SU-DHL-6 (cell line): Measurements from ENCODE around the gene LAMTOR4.

Experiments used
- H2AFZ ChIP-seq: fragments of 200-600 bp; sonication (generic); 2 replicates; pipeline ENCODE4 v1.6.1; 2014; ENCODE audit warnings: low read depth, mild to moderate bottlenecking, moderate library complexity, mixed read lengths, antibody characterized with exemption, low read length; ENCODE audit not compliant: severe bottlenecking
- H3F3A ChIP-seq: fragments of 200-600 bp; shearing (Covaris generic); 2 replicates; pipeline ENCODE4 v1.6.0; 2016; ENCODE audit warnings: antibody characterized with exemption, mild to moderate bottlenecking; ENCODE audit not compliant: insufficient read depth
- H3K27ac ChIP-seq: fragments of 200-600 bp; sonication (generic); 2 replicates; pipeline ENCODE4 v1.5.1; 2016; ENCODE audit warnings: low read depth, mild to moderate bottlenecking, low read length, moderate library complexity, mixed read lengths
- H3K27me3 ChIP-seq: fragments of 200-600 bp; sonication (generic), shearing (Covaris generic); 2 replicates; pipeline ENCODE4 v1.6.0; 2014; ENCODE audit warnings: mild to moderate bottlenecking, low read length
- H3K36me3 ChIP-seq: fragments of 200-600 bp; sonication (generic); 2 replicates; pipeline ENCODE4 v1.6.1; 2014; ENCODE audit warnings: mild to moderate bottlenecking, low read length, mixed read lengths
- H3K4me2 ChIP-seq: fragments of 300-600, 200-600 bp; shearing (Covaris generic), sonication (generic); 2 replicates; pipeline ENCODE4 v1.6.0; 2014; ENCODE audit warnings: low read length, low read depth, mild to moderate bottlenecking; ENCODE audit not compliant: poor library complexity, severe bottlenecking
- H3K4me3 ChIP-seq: fragments of 200-600 bp; sonication (generic); 2 replicates; pipeline ENCODE4 v1.5.1; 2014; ENCODE audit warnings: antibody characterized with exemption, low read length, mild to moderate bottlenecking, mixed read lengths; ENCODE audit not compliant: insufficient read depth, poor library complexity, severe bottlenecking
- H3K79me2 ChIP-seq: fragments of 200-600 bp; sonication (generic); 2 replicates; pipeline ENCODE4 v1.6.1; 2014; ENCODE audit warnings: mild to moderate bottlenecking, low read length, moderate library complexity; ENCODE audit not compliant: insufficient read depth
- H3K9ac ChIP-seq: fragments of 200-600 bp; sonication (generic); 2 replicates; pipeline ENCODE4 v1.7.0; 2014; ENCODE audit warnings: mild to moderate bottlenecking, low read length
- H3K9me2 ChIP-seq: fragments of 200-600 bp; sonication (generic); replicated peaks from 2 replicates; pipeline ENCODE4 v1.6.1; 2014; ENCODE audit warnings: low read length; ENCODE audit not compliant: insufficient read depth
- H3K9me3 ChIP-seq: fragments of 200-600 bp; sonication (generic); 2 replicates; pipeline ENCODE4 v1.6.1; 2014; ENCODE audit warnings: low read length, mixed read lengths; ENCODE audit not compliant: insufficient read depth
- H4K20me1 ChIP-seq: fragments of 200-600 bp; sonication (generic); 2 replicates; pipeline ENCODE4 v1.6.1; 2014; ENCODE audit warnings: low read depth, mild to moderate bottlenecking, antibody characterized with exemption, low read length, moderate library complexity, mixed read lengths
- EZH2phosphoT487 ChIP-seq: fragments of 200-600 bp; sonication (generic), shearing (Covaris generic); conservative IDR thresholded peaks from 2 replicates; pipeline ENCODE4 v1.6.1; 2018; ENCODE audit warnings: mild to moderate bottlenecking, antibody characterized with exemption, low read length, moderate library complexity, mixed read lengths
- TF ChIP-seq, protein P1 (sequence below): fragments of 200-600 bp; sonication (generic); IDR thresholded peaks from one replicate; pipeline ENCODE4 v1.5.1; 2017; ENCODE audit warnings: antibody characterized with exemption, mild to moderate bottlenecking, low read length, moderate library complexity; ENCODE audit not compliant: insufficient read depth, poor library complexity, severe bottlenecking

Gene LAMTOR4

DNA sequence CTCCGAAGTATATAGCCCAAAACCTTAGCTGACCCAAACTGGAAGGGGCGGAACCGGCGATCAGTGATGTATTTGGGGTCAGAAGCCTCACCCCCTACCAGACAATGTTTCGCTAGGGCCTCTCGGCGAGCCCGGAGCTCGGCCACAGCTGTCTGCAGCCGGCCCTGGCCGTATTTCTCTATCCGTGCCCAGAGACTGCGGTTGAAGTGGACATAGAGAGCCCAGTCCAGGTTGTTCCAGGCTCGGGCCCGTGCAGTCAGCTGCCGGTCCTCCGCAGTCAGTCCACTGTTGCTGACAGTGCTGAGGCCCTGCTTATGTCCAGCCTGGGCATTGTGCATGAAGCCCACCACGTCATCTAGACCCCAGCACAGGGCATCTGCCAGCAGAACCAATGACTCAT, 11.3 kb downstream of the LAMTOR4 start:
- Histone ChIP-seq H3K27me3 (no peaks in the 10 kb centered on the region), H3K9me2 (no peaks in the 10 kb centered on the region), H3K9ac (no peak overlapping the region), H3K9me3 (no peaks in the 10 kb centered on the region), H2AFZ (no peak overlapping the region), H3K79me2 (peaks cover 13% of the 10 kb centered on the region), H4K20me1 (no peaks in the 10 kb centered on the region), H3K27ac (no peak overlapping the region), H3K4me2 (no peak overlapping the region), H3K36me3 (no peaks in the 10 kb centered on the region), H3K4me3 (no peak overlapping the region), H3F3A (peaks cover 20% of the 10 kb centered on the region)
- TF ChIP-seq EZH2phosphoT487, result no peak
- TF ChIP-seq, protein P1, sequence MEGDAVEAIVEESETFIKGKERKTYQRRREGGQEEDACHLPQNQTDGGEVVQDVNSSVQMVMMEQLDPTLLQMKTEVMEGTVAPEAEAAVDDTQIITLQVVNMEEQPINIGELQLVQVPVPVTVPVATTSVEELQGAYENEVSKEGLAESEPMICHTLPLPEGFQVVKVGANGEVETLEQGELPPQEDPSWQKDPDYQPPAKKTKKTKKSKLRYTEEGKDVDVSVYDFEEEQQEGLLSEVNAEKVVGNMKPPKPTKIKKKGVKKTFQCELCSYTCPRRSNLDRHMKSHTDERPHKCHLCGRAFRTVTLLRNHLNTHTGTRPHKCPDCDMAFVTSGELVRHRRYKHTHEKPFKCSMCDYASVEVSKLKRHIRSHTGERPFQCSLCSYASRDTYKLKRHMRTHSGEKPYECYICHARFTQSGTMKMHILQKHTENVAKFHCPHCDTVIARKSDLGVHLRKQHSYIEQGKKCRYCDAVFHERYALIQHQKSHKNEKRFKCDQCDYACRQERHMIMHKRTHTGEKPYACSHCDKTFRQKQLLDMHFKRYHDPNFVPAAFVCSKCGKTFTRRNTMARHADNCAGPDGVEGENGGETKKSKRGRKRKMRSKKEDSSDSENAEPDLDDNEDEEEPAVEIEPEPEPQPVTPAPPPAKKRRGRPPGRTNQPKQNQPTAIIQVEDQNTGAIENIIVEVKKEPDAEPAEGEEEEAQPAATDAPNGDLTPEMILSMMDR, result no peak

DNA sequence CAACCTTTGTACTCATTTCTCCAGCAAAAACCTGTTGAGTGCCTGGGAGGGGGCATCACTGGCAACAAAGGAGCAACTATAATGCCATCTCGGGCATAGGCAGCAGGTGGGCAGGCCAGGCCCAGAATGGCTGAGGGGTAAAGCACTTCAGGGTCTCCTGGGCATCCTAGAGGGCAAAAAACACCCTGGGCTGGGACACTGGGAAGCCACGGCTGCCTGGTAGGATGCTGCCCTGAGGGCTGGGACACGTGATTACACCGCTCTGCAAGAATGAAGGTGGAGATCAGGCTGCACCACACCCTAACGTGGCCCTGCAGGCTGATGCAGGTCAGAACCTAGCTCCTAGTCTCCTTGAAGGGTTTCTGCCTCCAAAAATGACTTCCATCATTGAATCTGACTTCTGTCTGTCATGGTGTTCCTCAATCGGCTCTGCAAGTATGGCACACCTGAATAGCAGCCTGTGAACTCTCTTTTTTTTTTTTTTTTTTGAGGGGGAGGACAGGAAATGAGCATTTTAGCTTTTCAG, 14.4 kb downstream of the LAMTOR4 start:
- no peak overlapping the region for H3K9ac ChIP-seq
- no peaks in the 10 kb centered on the region for H3K27me3 ChIP-seq
- H2AFZ ChIP-seq, result no peak overlapping the region
- no peak overlapping the region for H3K27ac ChIP-seq
- no peaks in the 10 kb centered on the region for H3K36me3 ChIP-seq
- H3K4me2 ChIP-seq, result no peak overlapping the region
- H3K9me3 ChIP-seq, result no peaks in the 10 kb centered on the region
- H3K4me3 ChIP-seq, result no peak overlapping the region
- TF ChIP-seq, protein P1, result no peak
- TF ChIP-seq EZH2phosphoT487, result no peak
- no peaks in the 10 kb centered on the region for H3K9me2 ChIP-seq
- H3F3A ChIP-seq, result no peaks in the 10 kb centered on the region
- no peaks in the 10 kb centered on the region for H4K20me1 ChIP-seq
- H3K79me2 ChIP-seq, result peaks cover 4% of the 10 kb centered on the region; the same call in 1 of the 2 replicates

DNA sequence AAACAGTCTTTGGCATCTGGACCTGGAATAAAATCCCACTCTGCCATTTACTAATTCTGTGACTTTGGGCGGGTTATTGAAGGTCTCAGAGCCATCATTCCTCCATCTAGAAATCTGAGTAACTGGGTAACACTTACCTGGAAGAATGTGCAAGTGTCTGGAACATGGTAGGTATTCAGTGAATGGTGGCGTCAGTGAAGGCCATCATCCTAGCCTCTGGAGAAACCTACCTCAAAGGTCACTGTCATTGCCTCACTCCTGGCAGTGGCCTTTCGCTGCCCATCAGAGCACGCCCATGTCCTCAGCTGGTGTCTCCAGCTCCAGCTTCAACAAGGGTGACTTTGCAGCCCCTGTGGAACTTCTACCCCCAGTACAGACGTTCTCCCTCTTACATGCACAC, 15.2 kb downstream of the LAMTOR4 start:
- H3K4me2 ChIP-seq, result no peak overlapping the region
- TF ChIP-seq EZH2phosphoT487, result no peak
- TF ChIP-seq, protein P1, result no peak
- no peaks in the 10 kb centered on the region for H3F3A ChIP-seq
- no peaks in the 10 kb centered on the region for H3K36me3 ChIP-seq
- H3K79me2 ChIP-seq, result no peaks in the 10 kb centered on the region
- H3K27ac ChIP-seq, result no peak overlapping the region
- no peaks in the 10 kb centered on the region for H3K9me3 ChIP-seq
- H3K4me3 ChIP-seq, result no peak overlapping the region
- H2AFZ ChIP-seq, result no peak overlapping the region
- no peaks in the 10 kb centered on the region for H3K27me3 ChIP-seq
- no peaks in the 10 kb centered on the region for H3K9me2 ChIP-seq
- H4K20me1 ChIP-seq, result no peaks in the 10 kb centered on the region
- no peak overlapping the region for H3K9ac ChIP-seq
